Activated CD8-positive, alpha-beta memory T cell treated with anti-CD3 and anti-CD28 coated beads for 4 hours (primary cell): ENCODE measurements around the gene ANP32D.
"Not testable (repeated sequence)": the region's sequence is repeated elsewhere in the genome, so short reads cannot be mapped to it uniquely, and the experiment has no call there.

Experiments used
- DNase-seq, 2 donors: peaks; one replicate each; pipeline ENCODE4 v3.0.0-alpha.2; 2020; ENCODE audit warnings: low read depth in 2 of 2

ANP32D gene

DNA sequence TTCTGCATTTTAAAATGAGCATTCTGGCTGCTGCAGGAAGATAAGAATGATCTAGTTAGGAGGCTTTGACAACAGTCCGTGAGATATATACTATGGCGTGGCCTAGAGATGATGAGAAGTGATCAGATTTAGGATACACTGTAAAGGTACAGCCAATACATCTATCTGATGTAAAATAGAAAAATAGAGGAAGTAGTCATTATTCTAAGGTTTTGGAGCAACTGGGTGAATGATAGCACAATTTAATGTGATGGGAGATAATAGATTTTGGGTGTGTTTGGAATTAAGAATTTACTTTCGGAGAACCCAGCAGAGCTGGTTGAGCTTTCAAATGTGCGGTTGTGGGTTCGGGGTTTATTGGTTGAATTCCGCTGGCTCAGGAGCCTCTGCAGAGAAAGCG, at the start of gene ANP32D:
Gene ANP32D (plus strand): TSS at position 301 of the 400 bp plus-strand sequence. CDS start 106 bp downstream, outside the sequence.
- DNase-seq, result no peak

DNA sequence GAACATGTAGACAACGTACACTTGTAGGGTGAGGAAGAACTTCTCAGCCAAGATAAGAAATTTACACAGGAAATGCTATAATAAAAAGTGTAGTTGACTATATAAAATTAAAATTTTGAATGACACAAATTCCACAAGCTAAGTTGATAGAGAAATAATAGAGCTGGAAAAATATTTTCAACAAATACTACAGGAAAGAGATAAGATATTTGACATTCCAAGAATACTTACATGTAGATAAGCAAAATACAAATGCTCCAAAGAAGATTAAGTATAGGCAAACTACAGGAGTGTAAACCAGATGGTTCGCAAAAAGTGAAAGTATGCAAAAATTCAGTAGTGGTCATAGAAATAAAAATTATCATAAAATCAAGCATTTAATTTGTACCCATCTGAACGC, 49.2 kb upstream of the ANP32D start:
- no peak for DNase-seq

DNA sequence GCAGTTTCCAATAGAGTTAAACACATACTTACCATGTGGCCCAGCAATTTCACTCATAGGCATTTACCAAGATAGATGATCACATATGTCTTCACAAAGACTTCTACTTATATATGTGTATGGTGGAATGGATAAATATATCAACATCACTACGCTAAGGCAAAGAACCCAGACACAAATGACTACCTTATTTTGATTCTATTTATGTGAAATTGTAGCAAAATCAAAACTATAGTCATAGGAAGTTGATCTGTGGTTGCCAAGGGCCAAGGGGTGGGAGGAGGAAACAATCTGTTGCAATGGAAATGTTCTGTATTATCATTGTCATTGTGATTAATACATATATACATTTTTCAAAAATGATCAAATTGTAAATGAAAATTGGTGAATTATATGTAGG, 47.7 kb upstream of the ANP32D start:
- no peak for DNase-seq

DNA sequence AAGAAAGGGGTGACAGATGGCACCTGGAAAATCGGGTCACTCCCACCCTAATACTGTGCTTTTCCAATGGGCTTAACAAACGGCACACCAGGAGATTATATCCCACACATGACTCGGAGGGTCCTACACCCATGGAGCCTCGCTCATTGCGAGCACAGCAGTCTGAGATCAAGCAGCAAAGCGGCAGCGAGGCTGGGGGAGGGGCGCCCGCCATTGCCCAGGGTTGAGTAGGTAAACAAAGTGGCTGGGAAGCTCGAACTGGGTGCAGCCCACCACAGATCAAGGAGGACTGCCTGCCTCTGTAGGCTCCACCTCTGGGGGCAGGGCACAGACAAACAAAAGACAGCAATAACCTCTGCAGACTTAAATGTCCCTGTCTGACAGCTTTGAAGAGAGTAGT, 38.3 kb upstream of the ANP32D start:
- DNase-seq, result not testable (repeated sequence)

DNA sequence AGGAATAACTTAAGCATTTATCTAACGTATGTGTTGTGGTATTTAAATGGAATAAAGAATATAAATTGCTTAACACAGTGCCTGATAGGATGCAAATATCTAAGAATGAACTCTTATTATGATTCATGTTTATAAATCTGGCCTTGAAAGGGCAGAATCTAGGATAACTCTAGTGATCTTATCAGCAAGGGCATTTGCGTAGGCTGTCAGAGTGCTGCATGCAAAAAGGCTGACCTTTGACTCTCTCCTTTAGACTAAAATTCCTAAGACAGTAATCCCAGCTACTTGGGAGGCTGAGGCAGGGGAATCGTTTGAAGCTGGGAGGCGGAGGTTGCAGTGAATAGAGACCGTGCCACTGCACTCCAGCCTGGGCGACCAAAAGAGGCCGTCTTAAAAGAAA, 31.3 kb upstream of the ANP32D start:
- no peak for DNase-seq

DNA sequence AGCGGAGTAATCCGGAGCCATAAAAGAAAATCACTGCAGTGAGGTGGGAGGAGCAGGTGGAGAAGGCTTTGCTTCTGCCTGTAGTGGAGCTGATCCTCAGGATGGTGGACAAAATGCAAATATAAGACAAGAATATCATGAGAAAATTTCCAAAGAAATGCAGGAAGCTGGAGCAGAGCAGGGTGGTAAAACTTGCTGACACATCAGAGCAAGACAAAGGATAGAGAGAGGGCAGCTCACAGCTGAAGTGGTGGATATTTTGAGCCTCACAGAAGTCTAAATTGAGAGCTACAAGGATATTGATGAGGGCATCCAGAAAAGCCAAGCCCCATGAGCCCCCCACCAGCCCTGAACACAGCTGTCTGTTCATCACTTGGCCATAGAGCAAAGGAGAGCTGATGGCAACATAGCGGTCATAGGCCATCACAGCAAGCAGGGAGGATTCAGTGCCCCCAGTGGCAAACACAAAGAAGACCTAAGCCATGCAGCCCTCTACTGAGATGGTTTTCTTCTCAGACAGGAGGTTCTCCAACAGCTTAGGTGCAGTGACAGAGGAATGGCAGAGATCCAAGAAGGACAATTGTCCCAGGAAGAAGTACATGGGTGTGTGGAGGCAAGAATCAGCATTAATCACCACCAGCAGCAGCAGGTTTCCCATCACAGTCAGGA, 30.0 kb upstream of the ANP32D start:
- no peak for DNase-seq

DNA sequence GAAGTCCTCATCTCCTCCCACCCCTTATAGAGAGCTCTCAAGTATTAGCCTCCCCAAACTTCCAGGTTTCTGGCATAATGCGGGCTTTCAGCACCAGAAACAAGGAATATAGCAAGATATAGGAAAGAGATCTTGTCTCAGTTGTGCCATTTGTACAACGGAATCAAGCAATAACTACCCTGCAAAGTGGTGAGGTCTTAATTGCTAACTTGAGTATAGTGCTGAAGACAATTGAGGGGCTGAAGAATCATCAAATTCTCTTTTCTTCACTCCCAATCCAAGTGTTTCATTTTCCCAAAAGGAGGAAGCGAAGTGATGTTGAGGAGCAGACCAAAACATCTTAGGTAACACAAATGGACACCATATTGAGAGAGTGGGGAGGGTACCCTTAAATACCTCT, 26.8 kb upstream of the ANP32D start:
- no peak for DNase-seq

DNA sequence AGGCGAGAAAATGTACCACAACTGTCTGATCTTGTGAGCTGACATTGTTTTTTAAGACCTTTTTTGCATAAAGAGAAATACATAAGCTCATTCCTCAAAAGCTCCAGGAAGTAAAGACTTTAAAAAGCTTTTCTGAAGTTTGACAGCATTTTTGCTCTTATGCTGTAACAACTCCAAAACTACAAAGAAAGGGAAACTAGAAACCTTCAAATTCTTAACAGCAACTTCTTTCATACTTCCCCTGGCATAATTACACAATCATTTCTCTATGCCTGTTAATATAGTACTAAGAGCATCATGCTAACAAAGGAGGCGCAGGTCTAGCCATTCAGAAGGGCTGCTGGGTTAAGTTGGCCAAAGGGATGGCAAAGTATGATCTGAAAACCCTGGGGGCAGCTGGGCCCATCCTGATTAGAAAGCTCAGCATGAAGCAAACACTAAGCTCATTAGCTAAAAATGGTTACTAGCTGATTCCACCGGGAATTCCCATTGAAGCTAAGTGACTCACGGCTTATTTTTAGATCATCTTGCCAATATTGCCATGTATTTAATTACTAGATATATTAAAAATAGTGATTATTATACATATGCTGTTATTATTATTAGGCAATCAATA, 26.1 kb upstream of the ANP32D start:
- no peak for DNase-seq

DNA sequence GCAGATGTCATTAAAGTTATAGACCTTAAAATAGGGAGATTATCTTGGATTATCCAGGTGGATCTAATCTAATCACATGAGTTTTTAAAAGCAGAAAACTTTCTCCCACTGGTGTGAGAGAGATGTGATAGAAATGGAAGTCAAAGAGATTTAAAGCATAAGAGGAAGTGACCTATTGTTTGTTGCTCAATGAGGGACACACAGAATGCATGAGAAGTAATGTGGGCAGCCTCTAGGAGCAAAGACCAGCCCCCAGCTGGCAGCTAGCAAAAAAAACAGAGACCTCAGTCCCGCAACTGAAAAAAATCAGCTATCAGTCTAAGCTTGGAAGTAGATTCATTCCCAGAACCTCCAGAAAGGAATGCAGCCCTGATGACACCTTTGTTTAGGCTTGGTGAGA, 24.6 kb upstream of the ANP32D start:
- no peak for DNase-seq

DNA sequence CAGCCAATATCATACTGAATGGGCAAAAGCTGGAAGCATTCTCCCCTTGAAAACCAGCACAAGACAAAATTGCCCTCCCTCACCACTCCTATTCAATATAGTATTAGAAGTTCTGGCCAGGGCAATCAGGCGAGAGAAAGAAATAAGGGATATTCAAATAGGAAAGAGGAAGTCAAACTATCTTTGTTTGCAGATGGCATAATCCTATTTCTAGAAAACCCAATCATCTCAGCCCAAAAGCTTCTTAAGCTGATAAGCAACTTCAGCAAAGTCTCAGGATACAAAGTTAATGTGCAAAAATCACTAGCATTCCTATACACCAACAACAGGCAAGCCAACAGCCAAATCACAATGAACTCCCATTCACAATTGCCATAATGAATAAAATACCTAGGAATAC, 21.0 kb upstream of the ANP32D start:
- no peak for DNase-seq

DNA sequence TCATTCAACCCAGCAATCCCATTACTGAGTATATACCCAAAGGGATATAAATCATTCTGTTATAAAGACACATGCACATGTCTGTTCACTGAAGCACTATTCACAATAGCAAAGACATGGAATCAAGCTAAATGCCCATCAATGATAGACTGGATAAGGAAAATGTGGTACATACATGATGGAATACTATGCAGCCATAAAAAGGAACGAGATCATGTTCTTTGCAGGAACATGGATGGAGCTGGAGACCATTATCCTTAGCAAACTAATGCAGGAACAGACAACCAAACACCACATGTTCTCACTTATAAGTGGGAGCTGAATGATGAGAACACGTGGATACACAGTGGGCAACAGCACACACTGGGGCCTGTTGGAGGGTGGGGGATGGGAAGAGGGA, 19.4 kb upstream of the ANP32D start:
- DNase-seq, result not testable (repeated sequence)

DNA sequence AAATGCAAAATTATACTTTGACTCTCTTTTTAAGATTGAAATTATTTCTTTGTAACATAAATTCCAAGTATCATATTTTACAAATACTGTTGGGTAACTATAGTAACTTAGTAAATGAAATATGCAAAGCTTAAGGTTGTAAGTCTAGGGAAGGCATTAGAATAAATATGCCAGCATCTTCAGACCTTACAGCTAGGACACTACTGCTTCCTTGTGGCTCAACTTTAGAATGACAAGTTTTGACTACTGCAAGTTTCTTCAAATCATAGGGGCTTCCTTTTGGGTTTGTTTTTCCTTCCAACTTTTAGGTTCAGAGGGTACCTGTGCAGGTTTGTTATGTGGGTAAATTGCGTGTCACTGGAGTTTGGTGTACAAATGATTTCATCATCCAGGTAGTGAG, 17.7 kb upstream of the ANP32D start:
- DNase-seq, result no peak

DNA sequence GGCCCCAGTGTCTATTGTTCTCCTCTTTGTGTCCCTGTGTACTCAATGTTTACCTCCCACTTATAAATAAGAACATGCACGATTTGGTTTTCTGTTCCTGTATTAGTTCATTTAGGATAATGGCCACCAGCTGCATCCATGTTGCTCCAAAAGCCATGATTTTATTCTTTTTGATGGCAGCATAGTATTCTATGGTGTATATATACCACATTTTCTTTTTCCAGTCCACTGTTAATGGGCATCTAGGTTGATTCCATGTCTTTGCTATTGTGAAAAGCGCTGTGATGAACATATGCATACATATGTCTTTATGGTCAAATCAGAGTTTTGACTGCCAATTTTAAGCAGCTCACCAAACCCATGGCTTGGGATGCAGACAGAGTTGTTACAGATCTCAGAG, 17.2 kb upstream of the ANP32D start:
- no peak for DNase-seq

DNA sequence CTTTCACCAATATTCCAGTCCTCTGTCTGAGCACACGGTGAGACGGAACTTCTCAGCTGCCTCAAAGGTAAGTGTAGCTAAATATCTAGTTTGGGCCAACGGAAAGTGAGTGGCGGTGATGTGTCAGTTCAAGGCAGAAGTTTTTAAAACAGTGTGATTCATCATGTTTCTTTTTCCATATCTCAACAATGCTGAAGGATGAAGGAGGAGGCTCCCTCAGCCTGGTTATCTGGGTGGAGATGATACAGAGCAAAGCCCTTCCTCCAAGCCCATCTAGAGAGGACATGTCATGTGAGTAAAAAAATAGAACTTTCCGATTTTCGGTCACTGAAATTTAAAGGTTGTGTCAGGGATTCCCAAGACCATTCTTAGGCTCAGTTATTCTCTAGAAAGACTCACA, 13.1 kb upstream of the ANP32D start:
- no peak for DNase-seq

DNA sequence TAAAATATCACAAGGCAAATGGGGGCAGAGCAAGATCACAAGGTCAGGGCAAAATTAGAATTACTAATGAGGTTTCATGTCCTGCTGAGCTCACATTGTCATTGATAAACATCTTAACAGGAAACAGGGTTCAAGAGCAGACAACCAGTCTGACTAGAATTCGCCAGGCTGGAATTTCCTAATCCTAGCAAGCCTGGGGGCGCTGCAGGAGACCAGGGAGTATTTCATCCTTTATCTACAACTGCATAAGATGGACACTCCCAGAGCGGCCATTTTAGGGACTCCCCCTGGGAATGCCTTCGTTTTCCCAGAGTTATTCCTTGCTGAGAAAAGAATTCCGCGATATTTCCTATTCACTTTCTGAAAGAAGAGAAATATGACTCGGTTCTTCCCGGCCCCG, 3.3 kb upstream of the ANP32D start:
- DNase-seq, result not testable (repeated sequence)

DNA sequence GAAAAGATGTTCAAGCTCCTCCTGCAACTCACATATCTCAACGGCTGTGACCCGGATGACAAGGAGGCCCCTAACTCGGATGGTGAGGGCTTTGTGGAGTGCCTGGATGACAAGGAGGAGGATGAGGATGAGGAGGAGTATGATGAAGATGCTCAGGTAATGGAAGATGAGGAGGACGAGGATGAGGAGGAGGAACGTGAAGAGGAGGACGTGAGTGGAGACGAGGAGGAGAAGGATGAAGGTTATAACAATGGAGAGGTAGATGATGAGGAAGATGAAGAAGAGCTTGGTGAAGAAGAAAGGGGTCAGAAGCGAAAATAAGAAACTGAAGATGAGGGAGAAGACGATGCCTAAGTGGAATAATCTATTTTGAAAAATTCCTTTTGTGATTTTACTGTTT, 702 bp downstream of the ANP32D start:
- DNase-seq, result no peak

DNA sequence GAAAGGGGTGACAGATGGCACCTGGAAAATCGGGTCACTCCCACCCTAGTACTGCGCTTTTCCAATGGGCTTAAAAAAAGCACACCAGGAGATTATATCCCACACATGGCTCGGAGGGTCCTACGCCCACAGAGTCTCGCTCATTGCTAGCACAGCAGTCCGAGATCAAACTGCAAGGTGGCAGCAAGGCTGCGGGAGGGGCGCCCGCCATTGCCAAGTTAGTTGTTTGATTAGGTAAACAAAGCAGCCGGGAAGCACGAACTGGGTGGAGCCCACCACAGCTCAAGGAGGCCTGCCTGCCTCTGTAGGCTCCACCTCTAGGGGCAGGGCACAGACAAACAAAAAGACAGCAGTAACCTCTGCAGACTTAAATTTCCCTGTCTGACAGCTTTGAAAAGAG, 2.1 kb downstream of the ANP32D start:
- not testable (repeated sequence) for DNase-seq

DNA sequence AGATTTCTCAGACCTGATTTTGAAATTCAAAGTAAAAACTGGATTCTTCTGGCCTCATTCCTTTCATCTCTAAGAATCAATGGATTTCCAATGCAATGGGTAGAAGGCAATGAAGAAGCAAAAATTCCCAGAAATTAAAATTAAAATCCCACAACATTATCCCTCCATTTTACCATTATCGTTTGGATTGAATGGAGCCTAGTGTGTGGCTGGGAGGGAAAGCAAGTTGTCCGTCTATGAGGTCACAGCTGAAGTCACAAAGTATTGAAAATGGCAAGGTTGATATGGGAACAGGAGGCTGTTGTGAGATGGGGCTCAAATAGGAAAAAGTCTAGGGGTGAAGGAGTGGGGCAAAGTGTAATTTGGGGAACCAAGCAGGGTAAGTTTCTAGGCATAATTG, 9.8 kb downstream of the ANP32D start, which contains the start of gene C12orf54:
Gene C12orf54 (plus strand): TSS at position 301 of the 400 bp plus-strand sequence. CDS start 799 bp downstream, outside the sequence.
- no peak for DNase-seq

DNA sequence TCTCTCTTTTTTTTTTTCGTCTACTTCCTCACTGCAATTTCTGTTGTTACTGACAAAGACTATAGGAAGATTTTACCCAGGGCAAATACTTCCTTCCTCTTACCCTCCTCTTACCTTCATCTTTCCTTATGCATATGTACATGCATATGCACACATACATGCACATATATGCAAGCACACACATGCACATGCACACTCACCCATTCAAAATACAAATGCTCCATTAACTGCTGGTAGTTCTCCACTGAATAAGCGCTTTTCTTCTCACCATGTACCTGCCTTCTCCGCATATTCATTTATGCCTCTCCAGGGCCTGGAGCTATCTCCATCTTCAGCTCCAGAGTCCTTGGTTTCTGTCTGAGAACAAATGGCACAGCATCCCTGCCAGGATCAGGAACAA, 10.6 kb downstream of the ANP32D start:
- no peak for DNase-seq

DNA sequence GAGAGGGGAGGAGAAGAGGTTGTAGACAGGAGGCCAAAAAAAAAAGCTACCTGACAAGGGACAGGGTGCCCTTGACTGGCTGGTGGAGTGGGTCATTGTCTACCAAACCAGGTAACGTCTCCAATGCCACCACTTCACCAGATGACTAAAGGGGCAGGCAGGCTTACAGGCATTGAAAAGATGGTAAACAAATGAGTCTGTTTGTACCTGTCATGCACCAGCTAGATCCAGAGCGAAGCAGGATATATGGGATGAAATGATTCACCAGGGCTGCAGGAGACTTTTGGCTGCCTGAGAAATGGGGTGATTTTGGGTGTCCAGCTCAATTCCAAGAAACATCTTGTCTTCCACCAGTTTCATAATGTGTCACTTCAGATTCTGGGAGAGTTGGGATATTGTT, 13.9 kb downstream of the ANP32D start:
- no peak for DNase-seq

DNA sequence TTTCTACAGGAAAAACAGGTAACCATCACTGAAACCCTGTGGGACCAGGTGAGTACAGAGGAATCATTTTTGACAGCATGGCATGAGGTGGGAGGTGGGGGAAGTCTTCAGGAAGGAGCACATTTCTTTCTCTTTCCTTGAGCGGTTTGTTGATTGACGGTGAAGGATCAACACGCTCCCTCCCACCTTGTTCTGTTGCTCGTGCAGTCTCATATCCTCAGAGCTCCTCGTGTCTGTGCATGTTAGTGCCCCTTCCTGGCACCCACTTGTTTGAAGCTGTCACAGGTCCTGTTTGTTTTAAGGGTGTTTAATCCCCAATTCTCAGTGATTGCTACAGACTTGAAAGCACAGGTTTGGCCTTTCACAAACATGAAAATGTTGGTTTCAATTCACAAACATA, 14.3 kb downstream of the ANP32D start:
- DNase-seq, result no peak

DNA sequence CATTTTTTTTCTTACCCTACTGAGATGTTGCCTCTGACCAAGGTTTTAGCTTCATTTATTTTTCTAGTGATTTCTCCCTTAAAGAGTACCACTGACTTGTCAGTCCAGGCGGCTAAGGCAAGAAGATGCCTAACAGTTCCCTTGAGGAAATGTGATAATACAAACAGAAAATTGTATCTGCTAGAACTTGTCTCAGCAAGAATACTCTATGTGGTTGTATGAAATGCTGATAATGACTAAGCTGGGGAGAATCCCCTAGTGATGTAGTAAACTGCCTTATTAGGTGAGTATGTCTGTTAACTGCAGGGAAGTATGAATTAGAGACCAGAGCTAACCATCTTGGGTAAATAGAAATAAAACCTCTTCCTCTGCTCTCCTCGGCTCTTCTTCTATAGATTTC, 16.7 kb downstream of the ANP32D start:
- DNase-seq, result no peak

DNA sequence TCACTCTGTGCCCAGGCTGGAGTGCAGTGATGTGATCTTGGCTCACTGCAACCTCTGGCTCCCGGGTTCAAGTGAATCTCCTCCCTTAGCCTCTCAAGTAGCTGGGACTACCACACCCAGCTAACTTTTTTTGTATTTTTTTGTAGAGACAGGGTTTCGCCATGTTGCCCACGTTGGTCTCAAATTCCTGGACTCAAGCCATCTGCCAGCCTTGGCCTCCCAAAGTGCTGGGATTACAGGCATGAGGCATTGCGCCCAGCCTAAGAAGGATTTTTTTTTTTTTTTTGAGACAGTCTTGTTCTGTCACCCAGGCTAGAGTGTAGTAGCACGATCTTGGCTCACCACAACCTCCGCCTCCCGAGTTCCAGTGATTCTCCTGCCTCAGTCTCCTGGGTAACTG, 17.1 kb downstream of the ANP32D start:
- not testable (repeated sequence) for DNase-seq

DNA sequence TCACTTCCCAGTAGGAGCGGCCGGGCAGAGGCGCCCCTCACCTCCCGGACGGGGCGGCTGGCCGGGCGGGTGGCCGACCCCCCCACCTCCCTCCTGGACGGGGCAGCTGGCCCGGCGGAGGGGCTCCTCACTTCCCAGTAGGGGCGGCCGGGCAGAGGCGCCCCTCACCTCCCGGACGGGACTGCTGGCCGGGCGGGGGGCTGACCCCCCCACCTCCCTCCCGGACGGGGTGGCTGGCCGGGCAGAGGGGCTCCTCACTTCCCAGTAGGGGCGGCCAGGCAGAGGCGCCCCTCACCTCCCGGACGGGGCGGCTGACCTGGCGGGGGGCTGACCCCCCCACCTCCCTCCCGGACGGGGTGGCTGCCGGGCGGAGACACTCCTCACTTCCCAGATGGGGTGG, 27.9 kb downstream of the ANP32D start:
- DNase-seq, result not testable (repeated sequence)
